ENCODE measurements around the gene DDX31.

DNA sequence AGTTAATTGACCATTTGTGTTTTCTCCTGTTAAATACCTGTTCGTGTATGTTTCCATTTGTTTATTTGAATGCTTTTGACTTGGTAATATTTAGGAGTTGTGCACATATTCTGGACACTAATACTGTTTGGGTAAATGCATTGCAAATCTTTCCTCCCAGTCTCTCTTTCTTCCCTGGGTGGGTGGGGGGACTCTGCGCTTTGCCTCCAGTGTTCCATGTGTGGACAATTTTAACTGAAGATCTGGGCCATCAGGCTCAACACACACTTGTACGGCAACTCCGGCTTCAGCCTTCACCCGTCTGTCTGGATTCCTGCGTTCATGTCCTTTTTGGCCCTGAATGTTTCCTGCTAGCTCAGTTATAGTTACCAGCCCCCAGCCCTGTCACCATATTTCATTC is 40.5 kb upstream of the DDX31 start:
- TF ChIP-seq POLR2A (IDR thresholded peaks at IDR 0.05): no peak
- TF ChIP-seq, protein P1, sequence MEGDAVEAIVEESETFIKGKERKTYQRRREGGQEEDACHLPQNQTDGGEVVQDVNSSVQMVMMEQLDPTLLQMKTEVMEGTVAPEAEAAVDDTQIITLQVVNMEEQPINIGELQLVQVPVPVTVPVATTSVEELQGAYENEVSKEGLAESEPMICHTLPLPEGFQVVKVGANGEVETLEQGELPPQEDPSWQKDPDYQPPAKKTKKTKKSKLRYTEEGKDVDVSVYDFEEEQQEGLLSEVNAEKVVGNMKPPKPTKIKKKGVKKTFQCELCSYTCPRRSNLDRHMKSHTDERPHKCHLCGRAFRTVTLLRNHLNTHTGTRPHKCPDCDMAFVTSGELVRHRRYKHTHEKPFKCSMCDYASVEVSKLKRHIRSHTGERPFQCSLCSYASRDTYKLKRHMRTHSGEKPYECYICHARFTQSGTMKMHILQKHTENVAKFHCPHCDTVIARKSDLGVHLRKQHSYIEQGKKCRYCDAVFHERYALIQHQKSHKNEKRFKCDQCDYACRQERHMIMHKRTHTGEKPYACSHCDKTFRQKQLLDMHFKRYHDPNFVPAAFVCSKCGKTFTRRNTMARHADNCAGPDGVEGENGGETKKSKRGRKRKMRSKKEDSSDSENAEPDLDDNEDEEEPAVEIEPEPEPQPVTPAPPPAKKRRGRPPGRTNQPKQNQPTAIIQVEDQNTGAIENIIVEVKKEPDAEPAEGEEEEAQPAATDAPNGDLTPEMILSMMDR (IDR thresholded peaks at IDR 0.05): no peak
